Measurements from ENCODE around the gene ARL4A.
A peak's percentile ranks its signal among the peaks of the same experiment; 100 is the strongest.

ARL4A gene

GRCh38 chr7:12719981-12720865 is 32.8 kb downstream of the ARL4A start:
- no peak for DNase-seq

GRCh38 chr7:12721286-12721830 is 33.9 kb downstream of the ARL4A start:
- no peak for DNase-seq
- intact Hi-C loops (cut with DNase I), result no loop called here

More at GRCh38 chr7:12719981-12720865, 32.8 kb downstream of the ARL4A start:
- intact Hi-C loops (cut with DNase I), result no loop called here

- DNase-seq, result no peak
- intact Hi-C loops (cut with DNase I), result no loop called here
Observed at GRCh38 chr7:12722136-12722535, 34.7 kb downstream of the ARL4A start.

GRCh38 chr7:12722636-12723605 is 35.5 kb downstream of the ARL4A start:
- intact Hi-C loops (cut with DNase I), result no loop called here
- no peak for DNase-seq

- intact Hi-C loops (cut with DNase I), result no loop called here
- no peak for DNase-seq
Observed at GRCh38 chr7:12725575-12726316, 38.3 kb downstream of the ARL4A start.

GRCh38 chr7:12726908-12727307 is 39.5 kb downstream of the ARL4A start:
- no peak for DNase-seq
- intact Hi-C loops (cut with DNase I), result no loop called here

GRCh38 chr7:12727455-12728191 is 40.2 kb downstream of the ARL4A start:
- intact Hi-C loops (cut with DNase I), result no loop called here
- DNase-seq, result no peak

GRCh38 chr7:12728192-12728538 is 40.7 kb downstream of the ARL4A start:
- DNase-seq, result no peak
- intact Hi-C loops (cut with DNase I), result no loop called here

- intact Hi-C loops (cut with DNase I), result no loop called here
- peak in 8 of 10 donors; percentile 24 to 87 (median 57) for DNase-seq
Observed at GRCh38 chr7:12729112-12729511, 41.7 kb downstream of the ARL4A start.

GRCh38 chr7:12730523-12730922 is 43.1 kb downstream of the ARL4A start:
- intact Hi-C loops (cut with DNase I), result no loop called here
- no peak for DNase-seq

- DNase-seq, result no peak
- intact Hi-C loops (cut with DNase I), result no loop called here
Observed at GRCh38 chr7:12731214-12731656, 43.8 kb downstream of the ARL4A start.

GRCh38 chr7:12731775-12732174 is 44.3 kb downstream of the ARL4A start:
- no peak for DNase-seq
- intact Hi-C loops (cut with DNase I), result no loop called here

- no peak for DNase-seq
- intact Hi-C loops (cut with DNase I), result no loop called here
Observed at GRCh38 chr7:12732428-12732827, 45.0 kb downstream of the ARL4A start.

- intact Hi-C loops (cut with DNase I), result no loop called here
- no peak for DNase-seq
Observed at GRCh38 chr7:12735923-12736322, 48.5 kb downstream of the ARL4A start.

GRCh38 chr7:12737373-12737772 is 49.9 kb downstream of the ARL4A start:
- intact Hi-C loops (cut with DNase I), result no loop called here

GRCh38 chr7:12737836-12738235 is 50.4 kb downstream of the ARL4A start:
- no peak for DNase-seq
- intact Hi-C loops (cut with DNase I), result no loop called here

More at GRCh38 chr7:12737373-12737772, 49.9 kb downstream of the ARL4A start:
- DNase-seq, result no peak

GRCh38 chr7:12738665-12739064 is 51.2 kb downstream of the ARL4A start:
- intact Hi-C loops (cut with DNase I), result no loop called here
- no peak for DNase-seq

Measured in posterior cingulate gyrus (tissue), 11 donors.